RKO (cell line): ENCODE results near the gene TBX20.

Source experiments
- DNase-seq: peaks from one replicate; pipeline ENCODE4 v3.0.0-alpha.2; 2016; ENCODE audit warnings: low spot score

Gene TBX20, protein sequence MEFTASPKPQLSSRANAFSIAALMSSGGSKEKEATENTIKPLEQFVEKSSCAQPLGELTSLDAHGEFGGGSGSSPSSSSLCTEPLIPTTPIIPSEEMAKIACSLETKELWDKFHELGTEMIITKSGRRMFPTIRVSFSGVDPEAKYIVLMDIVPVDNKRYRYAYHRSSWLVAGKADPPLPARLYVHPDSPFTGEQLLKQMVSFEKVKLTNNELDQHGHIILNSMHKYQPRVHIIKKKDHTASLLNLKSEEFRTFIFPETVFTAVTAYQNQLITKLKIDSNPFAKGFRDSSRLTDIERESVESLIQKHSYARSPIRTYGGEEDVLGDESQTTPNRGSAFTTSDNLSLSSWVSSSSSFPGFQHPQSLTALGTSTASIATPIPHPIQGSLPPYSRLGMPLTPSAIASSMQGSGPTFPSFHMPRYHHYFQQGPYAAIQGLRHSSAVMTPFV

DNA sequence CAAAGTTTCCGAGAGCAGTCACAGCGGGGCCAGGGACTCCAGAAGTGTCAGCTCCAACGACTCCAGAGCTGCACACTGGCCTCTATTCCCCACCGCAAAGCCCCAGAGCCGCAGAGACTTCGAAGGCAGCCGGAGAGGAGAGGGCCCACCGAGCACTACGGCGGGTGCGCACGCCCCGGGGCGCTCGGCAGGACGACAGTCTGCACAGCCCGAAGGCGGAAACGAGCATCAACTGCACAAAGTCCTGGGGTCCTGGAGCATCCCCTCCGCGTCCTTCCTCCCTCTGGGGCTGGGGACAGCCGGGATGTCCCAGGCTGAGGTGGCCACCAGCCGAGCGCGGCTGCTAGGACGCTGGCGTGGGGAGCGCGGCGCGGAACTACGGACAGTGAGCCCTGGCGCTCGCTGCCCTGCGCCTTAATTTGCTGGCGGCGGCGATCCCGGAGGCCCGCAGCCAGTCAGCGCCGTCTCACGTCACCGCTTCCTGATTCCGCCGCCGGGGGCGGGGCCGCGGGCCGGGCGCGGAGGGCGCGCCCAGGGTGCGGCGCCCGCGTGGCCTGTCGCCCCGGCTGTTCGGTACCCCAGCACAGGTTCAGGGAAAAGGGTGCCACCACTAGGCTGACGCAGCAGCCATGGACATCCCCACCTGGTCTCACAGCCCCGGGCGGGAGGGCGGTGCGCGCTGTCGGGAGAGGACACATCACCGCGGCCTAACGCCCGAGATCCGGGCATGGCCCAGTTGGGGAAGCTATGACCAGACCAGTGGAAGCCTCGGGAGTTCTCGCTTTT, at the start of gene TBX20:
TSS of gene TBX20 (minus strand) at position 391 of the 786 bp plus-strand sequence. CDS start 480 bp downstream, outside the sequence.
- no peak for DNase-seq

GRCh38 chr7:35289376-35289775, 35.5 kb upstream of the TBX20 start:
- no peak for DNase-seq

- no peak for DNase-seq
These were observed 33.1 kb upstream of the TBX20 start for GRCh38 chr7:35286986-35287385.

- DNase-seq = peak; percentile 16
These were observed 32.5 kb upstream of the TBX20 start for GRCh38 chr7:35286422-35286821.

DNA sequence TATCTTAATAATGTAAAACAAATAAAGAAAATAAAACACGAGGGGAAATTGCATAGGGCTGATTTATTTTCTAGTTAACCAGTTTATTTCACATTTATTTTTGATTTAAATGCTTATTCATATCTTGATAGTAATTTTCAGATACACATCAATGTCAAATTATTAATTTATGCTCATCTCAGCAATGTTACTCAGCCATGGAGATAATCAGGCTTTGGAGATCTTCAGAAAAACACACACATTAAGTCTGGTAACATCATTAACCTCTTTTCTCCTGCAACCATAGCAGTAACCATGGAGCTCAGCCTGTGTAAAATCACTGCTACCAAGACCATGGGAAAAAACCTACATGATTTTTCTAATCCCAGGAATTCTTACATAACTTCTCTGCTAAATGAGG, 31.9 kb upstream of the TBX20 start:
- DNase-seq = no peak

DNA sequence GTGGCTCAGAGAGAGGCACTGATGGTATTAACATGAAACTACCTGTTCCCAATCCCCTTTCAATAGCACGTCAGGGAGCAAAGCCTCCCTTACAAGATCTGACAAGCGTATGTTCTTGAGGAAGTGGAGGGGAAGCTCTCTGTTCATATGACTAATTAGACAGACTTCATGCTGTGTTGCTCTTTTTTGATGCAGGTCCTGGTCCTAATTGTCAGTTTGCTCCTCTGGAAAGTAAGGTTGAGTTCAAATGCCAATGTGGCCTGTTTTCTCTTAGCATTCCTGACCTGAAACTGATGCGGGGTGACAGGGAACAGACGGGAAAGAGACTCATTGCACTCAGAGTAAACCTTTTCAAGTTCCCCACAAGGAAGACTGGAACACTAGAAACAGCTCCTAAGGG, 27.0 kb upstream of the TBX20 start:
- DNase-seq = no peak

DNA sequence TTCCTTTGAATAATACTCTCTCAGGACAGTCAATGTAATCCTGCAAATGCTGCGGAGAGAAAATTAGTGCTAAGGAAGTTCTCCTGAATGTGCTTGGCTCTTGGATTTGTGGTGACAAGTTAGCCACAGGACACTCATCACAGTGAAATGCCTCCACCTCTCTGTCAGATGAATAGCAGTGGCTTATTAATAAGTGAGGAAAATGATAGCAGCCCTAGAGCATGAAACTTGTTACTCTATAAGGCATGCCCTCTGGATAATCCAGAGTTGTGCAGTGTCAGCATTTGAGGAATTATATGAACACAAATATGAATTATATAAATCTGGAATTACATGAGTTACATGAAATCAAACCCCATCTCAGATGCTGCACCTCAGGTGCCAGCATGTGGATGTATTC, 23.5 kb upstream of the TBX20 start:
- DNase-seq = no peak

GRCh38 chr7:35272246-35272645, 18.3 kb upstream of the TBX20 start:
- DNase-seq = no peak

DNA sequence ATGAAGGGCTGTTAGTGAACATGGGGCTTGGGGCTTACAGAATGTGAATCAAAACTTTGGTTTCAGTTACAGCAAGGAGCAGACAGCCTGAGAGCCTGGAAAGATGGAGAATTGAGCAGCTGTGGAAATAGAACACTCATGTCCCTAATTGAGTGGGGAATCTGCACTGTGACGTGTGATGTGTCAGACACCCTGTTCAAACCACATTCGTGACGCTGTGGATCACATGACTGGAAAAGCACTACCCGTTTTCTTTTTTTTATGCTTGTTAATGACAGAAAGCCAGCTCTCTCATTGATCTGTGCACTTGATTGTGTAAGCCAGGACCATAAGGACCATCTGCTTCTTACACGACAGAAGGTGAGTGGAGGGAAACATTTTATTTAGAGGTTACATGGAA, 15.1 kb upstream of the TBX20 start:
- DNase-seq = no peak

GRCh38 chr7:35267411-35267810, 13.5 kb upstream of the TBX20 start:
- DNase-seq = no peak

- no peak for DNase-seq
These were observed 9.5 kb upstream of the TBX20 start for GRCh38 chr7:35263396-35263795.

DNA sequence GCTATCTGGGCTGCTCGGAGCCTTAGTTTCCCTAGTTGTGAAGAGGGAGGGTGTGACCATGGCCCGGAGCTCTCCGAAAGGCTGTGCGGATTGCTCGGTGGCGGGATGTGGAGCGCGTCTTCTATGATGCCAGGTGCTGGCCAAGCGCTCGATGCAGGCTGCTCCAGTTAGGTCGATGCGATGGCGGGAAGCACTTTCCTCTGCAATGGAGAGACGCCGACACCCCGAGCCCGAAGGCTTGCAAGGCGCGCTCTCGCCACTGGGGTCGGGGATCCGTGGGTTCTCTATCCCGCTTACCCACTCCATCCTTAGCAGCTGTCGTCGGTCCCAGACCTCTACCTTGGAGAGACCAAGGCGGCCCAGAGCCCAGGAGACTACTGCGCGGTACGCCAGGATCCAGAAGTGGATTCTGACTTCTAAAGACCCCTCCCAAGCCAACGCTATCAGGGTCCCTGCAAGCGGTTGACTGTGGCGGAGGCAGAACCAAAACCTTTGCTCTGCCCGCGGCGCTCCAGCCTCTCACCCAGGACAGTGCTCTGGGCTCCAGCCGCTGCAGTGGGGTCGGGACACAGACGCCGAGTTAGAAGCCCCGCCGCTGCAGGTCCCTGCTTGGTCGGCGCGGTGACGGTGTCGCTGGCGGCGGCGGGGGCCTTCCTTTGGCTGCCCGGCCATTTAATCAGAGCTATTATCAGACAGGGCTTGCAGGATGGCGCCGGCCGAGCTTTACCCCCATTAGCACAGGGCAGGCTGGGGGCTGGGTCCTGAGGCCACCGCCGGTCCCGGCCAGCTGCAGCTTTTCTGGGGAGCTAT, 7.8 kb upstream of the TBX20 start:
- no peak for DNase-seq

GRCh38 chr7:35261041-35261440, 7.1 kb upstream of the TBX20 start:
- no peak for DNase-seq

DNA sequence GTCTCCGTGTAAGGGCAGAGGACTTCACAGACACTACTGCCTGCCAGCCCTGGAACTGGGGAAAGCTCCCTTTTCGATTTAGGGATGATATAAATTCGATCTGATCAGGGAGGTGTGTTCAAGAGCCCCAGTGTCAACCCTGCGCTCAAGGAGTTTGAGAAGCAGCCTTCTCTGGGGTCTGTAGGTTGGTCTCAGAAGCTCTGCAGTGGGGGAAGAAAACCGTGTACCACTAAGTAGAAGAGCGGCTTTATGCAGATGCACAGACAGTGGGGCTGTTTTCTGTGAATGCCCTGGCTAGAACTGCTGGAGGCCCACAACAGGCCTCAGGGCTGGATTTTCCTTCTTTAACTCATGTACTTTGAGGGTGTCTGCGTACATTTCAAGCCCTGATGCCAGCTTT, 6.3 kb upstream of the TBX20 start:
- no peak for DNase-seq

- no peak for DNase-seq
These were observed 5.6 kb upstream of the TBX20 start for GRCh38 chr7:35259523-35259908.

DNA sequence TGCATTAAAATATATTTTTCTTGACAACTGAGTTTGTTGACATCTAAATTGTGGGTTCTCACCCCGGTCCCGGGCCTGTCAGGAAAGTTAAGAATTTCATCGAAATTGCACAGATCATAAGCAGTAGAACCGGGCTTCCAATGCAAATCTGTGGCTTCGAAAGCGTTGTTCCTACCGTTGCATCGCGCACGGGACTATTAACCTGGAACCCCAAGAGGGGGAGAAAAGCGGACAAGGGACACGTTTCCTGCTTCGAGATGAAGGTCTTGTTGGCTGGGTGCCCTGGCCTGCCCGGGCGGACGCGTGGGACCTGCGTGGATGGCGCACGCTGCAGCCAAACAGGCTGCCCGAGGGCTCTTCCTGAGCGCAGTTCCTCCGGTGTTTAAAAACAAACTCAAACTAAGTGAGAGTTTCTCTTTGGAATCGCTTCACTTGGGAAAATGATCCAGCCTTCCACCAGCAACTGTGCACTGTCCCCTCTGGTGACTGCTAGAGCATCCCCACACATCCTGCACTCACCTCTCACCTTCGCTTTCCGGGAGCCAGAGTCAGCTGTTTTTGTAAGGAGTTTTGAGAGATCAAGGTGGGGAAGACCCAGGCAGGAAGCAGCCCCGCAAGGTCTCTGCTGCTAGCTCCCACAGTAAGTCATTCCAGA, 5.1 kb upstream of the TBX20 start:
- DNase-seq = no peak

DNA sequence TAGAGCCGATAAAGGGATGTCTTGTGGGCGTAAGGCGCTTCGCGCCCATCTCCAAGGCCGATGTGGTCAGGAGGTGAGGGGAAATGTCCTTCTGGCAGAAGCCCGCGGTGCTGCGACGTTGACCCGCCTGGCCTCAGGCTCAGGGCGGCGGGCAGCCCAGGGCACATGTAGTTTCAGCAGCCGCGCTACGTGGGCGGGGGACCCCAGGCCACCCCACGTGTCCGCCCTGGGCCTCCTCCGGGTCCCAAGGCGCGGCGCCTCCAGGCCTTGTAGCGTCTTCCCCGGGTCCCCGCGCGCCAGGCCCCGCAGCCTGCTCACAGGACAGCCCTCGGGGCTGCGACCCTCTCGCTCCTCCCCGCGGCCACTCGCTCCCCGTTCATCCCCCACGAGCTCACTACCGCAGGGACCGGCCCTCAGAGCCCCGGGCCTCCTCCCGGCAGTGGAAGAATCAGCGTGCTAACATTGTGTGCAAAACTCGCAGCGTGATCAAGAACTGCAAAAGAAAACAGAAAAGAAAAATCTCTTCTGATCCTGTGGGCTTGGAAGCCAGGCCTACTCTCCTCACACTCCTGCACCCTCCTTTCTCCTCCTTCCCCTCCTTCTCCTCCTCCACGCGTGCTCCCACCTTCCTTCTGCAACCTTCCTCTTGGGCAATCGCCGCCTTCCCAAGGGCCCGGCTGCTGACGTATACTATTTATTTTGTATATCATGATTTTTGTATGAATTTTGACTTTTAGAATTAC, 4.4 kb upstream of the TBX20 start:
- no peak for DNase-seq

DNA sequence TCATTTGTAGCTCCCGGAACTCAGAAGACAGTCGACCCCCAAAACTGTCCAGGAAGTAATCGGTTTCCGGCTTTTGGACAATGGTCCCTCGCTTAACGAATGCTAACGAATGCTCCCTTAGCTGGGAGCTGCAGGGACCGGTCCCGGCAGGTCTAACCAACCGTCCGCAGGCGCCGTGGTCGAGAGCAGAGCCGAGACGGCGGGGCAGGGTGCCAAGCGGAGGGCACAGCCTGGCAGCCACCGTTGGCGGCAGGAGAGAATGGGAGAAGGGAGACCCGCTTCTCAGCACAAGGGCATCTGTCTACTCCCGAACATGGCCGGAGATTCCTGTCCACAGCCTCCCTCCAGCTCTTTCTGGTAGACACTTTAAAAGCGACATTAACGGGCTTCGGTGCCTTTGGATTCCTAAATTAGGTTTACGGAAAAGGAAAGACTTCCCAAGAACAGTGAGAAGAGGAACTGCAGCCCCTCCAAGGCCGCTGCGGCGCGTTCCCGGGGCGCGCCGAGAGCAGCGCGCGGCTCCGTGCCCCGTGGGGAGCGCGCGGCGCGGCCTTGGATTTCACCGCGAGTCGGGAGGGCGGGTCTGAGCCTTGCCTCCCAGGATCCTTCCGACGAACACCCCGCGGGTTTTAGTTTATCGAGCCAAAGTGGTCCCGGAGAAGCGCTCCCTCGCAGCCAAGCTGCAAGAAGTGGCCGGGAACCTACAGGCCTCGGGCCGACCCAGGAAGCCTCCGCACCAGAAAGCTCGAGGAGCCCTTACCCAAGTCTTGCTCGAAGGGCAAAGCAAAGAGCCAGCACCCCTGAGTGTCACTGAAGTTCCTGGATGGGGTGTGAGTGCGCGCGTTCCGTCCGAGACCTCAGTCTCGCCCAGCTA, 3.6 kb upstream of the TBX20 start:
- DNase-seq = no peak

DNA sequence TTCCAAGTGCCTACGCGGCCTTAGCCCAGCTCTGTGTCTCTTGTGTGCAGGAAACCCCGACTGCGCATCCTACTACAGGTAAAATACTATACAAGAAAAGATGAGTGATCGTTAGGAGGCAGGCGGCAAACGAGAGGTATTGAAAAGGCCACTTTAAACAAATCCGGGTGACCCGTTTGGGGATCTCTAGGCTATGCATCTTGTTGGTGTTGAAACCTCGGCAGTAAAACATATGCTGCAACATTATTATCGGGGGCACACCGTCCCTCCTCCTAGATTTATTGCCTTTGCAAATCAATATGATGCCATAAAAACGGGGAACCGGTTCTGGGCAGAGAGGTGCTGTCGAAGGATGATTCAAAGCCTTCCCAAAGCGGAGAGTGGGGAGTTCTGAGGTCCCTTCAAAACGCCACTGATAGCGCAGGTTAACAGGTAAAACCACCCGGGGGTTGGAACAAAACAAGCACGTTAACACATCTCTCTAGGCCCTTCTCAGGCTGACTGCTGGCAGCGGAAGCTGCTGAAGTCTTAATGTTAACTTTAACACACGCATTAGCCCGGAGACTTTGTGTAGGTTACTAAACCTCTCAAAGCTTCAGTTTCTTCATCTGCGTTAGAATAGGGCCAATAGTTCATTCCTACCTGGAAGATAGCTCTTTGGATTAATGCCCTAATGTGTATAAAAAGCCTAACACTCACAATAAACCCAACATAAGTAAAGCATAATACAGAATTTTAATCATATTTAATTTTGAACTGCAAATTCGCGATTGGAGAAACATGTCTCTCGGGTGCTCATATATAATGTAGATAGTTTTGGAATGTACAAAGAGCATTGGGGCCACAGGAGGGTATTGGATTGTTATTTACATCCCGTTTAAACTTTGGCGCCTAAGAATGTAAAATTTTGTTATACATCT, 2.6 kb upstream of the TBX20 start:
- no peak for DNase-seq
